Parathyroid adenoma (tissue), 2 donors: ENCODE measurements around the gene ATAD3A.
"Not testable (repeated sequence)": the region's sequence is repeated elsewhere in the genome, so short reads cannot be mapped to it uniquely, and the experiment has no call there.

Source experiments
- H2AFZ ChIP-seq: fragments of 300-600 bp; sonication (generic); one replicate; pipeline ENCODE4 v1.7.0; 2017; ENCODE audit warnings: antibody characterized with exemption, mild to moderate bottlenecking
- H3K27ac ChIP-seq: fragments of 300-600 bp; sonication (generic); one replicate; pipeline ENCODE4 v1.7.0; 2017
- H3K27me3 ChIP-seq: fragments of 300-600 bp; sonication (generic); one replicate; pipeline ENCODE4 v1.7.0; 2017; ENCODE audit warnings: low read length; ENCODE audit not compliant: control insufficient read depth, insufficient read depth
- H3K36me3 ChIP-seq: fragments of 300-600 bp; sonication (generic); one replicate; pipeline ENCODE4 v1.7.0; 2017; ENCODE audit warnings: low read length; ENCODE audit not compliant: control insufficient read depth, insufficient read depth
- H3K4me1 ChIP-seq: fragments of 300-600 bp; sonication (generic); one replicate; pipeline ENCODE4 v1.7.0; 2017; ENCODE audit warnings: control low read depth
- H3K4me2 ChIP-seq: fragments of 300-600 bp; sonication (generic); one replicate; pipeline ENCODE4 v1.7.0; 2017; ENCODE audit warnings: low read length
- H3K4me3 ChIP-seq: fragments of 300-600 bp; sonication (generic); one replicate; pipeline ENCODE4 v1.7.0; 2017; ENCODE audit warnings: low read depth, low read length
- H3K79me2 ChIP-seq: fragments of 300-600 bp; sonication (generic); one replicate; pipeline ENCODE4 v1.7.0; 2017; ENCODE audit warnings: control low read depth
- H3K9ac ChIP-seq: fragments of 300-600 bp; sonication (generic); one replicate; pipeline ENCODE4 v1.7.0; 2017; ENCODE audit warnings: mild to moderate bottlenecking
- H3K9me3 ChIP-seq: fragments of 300-600 bp; sonication (generic); one replicate; pipeline ENCODE4 v1.7.0; 2017; ENCODE audit warnings: low read length; ENCODE audit not compliant: control insufficient read depth
- CTCF ChIP-seq: fragments of 300-600 bp; sonication (generic); IDR thresholded peaks from one replicate; pipeline ENCODE4 v1.7.0; 2017; ENCODE audit warnings: antibody characterized with exemption, mild to moderate bottlenecking
- donor health status: primary hyperparathyroidism.

Gene ATAD3A

GRCh38 chr1:1528301-1529267, 16.6 kb downstream of the ATAD3A start:
- Histone ChIP-seq H3K27ac (no peak overlapping the region), H3K36me3 (no peaks in the 10 kb centered on the region), H3K9ac (no peak overlapping the region), H2AFZ (no peak overlapping the region), H3K4me2 (no peak overlapping the region), H3K27me3 (no peaks in the 10 kb centered on the region), H3K9me3 (no peaks in the 10 kb centered on the region), H3K4me1 (no peaks in the 10 kb centered on the region), H3K79me2 (no peaks in the 10 kb centered on the region), H3K4me3 (no peak overlapping the region)
- TF ChIP-seq CTCF: no peak

GRCh38 chr1:1529321-1529720, 17.4 kb downstream of the ATAD3A start:
- H3K9me3 ChIP-seq: no peaks in the 10 kb centered on the region
- H3K27ac ChIP-seq: no peak overlapping the region
- H3K27me3 ChIP-seq: no peaks in the 10 kb centered on the region
- no peak overlapping the region for H3K4me2 ChIP-seq
- H3K79me2 ChIP-seq: no peaks in the 10 kb centered on the region
- H2AFZ ChIP-seq: no peak overlapping the region
- H3K4me1 ChIP-seq: no peaks in the 10 kb centered on the region
- TF ChIP-seq CTCF: no peak
- no peaks in the 10 kb centered on the region for H3K36me3 ChIP-seq
- H3K9ac ChIP-seq: no peak overlapping the region
- no peak overlapping the region for H3K4me3 ChIP-seq

- no peaks in the 10 kb centered on the region for H3K79me2 ChIP-seq
- H3K4me2 ChIP-seq: no peak overlapping the region
- H2AFZ ChIP-seq: no peak overlapping the region
- H3K27ac ChIP-seq: no peak overlapping the region
- no peaks in the 10 kb centered on the region for H3K27me3 ChIP-seq
- no peak for TF ChIP-seq CTCF
- no peak overlapping the region for H3K4me3 ChIP-seq
- H3K36me3 ChIP-seq: no peaks in the 10 kb centered on the region
- no peaks in the 10 kb centered on the region for H3K9me3 ChIP-seq
- H3K9ac ChIP-seq: no peak overlapping the region
- no peaks in the 10 kb centered on the region for H3K4me1 ChIP-seq
Observed at GRCh38 chr1:1529936-1530335, 18.0 kb downstream of the ATAD3A start.

GRCh38 chr1:1531947-1532346, 20.0 kb downstream of the ATAD3A start:
- Histone ChIP-seq H3K9ac (no peak overlapping the region), H3K4me2 (no peak overlapping the region), H3K9me3 (no peaks in the 10 kb centered on the region), H3K79me2 (no peaks in the 10 kb centered on the region), H3K36me3 (no peaks in the 10 kb centered on the region), H3K27ac (no peak overlapping the region), H2AFZ (no peak overlapping the region), H3K27me3 (no peaks in the 10 kb centered on the region), H3K4me1 (no peaks in the 10 kb centered on the region), H3K4me3 (no peak overlapping the region)
- no peak for TF ChIP-seq CTCF

GRCh38 chr1:1533176-1533893, 21.4 kb downstream of the ATAD3A start:
- not testable (repeated sequence) for H3K9ac ChIP-seq, H3K4me2 ChIP-seq, H3K79me2 ChIP-seq, H3K4me3 ChIP-seq, H3K27ac ChIP-seq, H3K27me3 ChIP-seq, H3K36me3 ChIP-seq, H2AFZ ChIP-seq, H3K4me1 ChIP-seq, H3K9me3 ChIP-seq

- H3K36me3 ChIP-seq, H3K79me2 ChIP-seq, H3K27ac ChIP-seq: not testable (repeated sequence)
Observed at GRCh38 chr1:1533894-1534291, 21.9 kb downstream of the ATAD3A start.

More at GRCh38 chr1:1533894-1534291, 21.9 kb downstream of the ATAD3A start:
- H3K4me1 ChIP-seq, H3K27me3 ChIP-seq, H2AFZ ChIP-seq, H3K4me3 ChIP-seq, H3K9ac ChIP-seq, H3K4me2 ChIP-seq, H3K9me3 ChIP-seq: not testable (repeated sequence)
